Measurements from ENCODE around the gene ARHGAP40.

Gene ARHGAP40

GRCh38 chr20:38601216-38602184 lies at the start of gene ARHGAP40:
ARHGAP40 (plus strand) TSS chr20:38601809.
- peak; percentile 18 for DNase-seq (ENCODE audit: low read depth)
- TF ChIP-seq CTCF (IDR thresholded peaks at IDR 0.05; ENCODE audit: insufficient read depth, low read depth, low read length, missing control alignments), result no peak
- H3K4me3 ChIP-seq (ENCODE audit: low read depth, low read length), result no peak within 1 kb of the TSS

GRCh38 chr20:38554986-38555385 lies 46.6 kb upstream of the ARHGAP40 start:
- no peak overlapping the region for H3K4me3 ChIP-seq (ENCODE audit: low read depth, low read length)
- no peak for DNase-seq (ENCODE audit: low read depth)
- TF ChIP-seq CTCF (IDR thresholded peaks at IDR 0.05; ENCODE audit: insufficient read depth, low read depth, low read length, missing control alignments), result no peak

GRCh38 chr20:38555395-38555794 lies 46.2 kb upstream of the ARHGAP40 start:
- DNase-seq (ENCODE audit: low read depth), result no peak
- no peak overlapping the region for H3K4me3 ChIP-seq (ENCODE audit: low read depth, low read length)
- TF ChIP-seq CTCF (IDR thresholded peaks at IDR 0.05; ENCODE audit: insufficient read depth, low read depth, low read length, missing control alignments), result no peak

GRCh38 chr20:38557174-38557573 lies 44.4 kb upstream of the ARHGAP40 start:
- no peak overlapping the region for H3K4me3 ChIP-seq (ENCODE audit: low read depth, low read length)
- DNase-seq (ENCODE audit: low read depth), result no peak
- TF ChIP-seq CTCF (IDR thresholded peaks at IDR 0.05; ENCODE audit: insufficient read depth, low read depth, low read length, missing control alignments), result no peak

- no peak for TF ChIP-seq CTCF (IDR thresholded peaks at IDR 0.05; ENCODE audit: insufficient read depth, low read depth, low read length, missing control alignments)
- DNase-seq (ENCODE audit: low read depth), result no peak
- no peak overlapping the region for H3K4me3 ChIP-seq (ENCODE audit: low read depth, low read length)
Measured at GRCh38 chr20:38558596-38559360, 42.8 kb upstream of the ARHGAP40 start.

- no peak for TF ChIP-seq CTCF (IDR thresholded peaks at IDR 0.05; ENCODE audit: insufficient read depth, low read depth, low read length, missing control alignments)
- no peak overlapping the region for H3K4me3 ChIP-seq (ENCODE audit: low read depth, low read length)
- DNase-seq (ENCODE audit: low read depth), result no peak
Measured at GRCh38 chr20:38559764-38560163, 41.8 kb upstream of the ARHGAP40 start.
